Measurements from ENCODE around the gene TREML4. TPM values are rescaled to one million over a fixed set of nuclear protein-coding genes. Genes with fewer than 3 reads are reported as not detected.

TREML4 gene, protein sequence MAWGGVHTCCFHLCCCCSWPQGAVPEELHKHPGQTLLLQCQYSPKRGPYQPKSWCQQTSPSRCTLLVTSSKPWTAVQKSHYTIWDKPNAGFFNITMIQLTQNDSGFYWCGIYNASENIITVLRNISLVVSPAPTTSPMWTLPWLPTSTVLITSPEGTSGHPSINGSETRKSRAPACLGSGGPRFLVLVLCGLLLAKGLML
- not detected in 2 replicates for total RNA-seq

GRCh38 chr6:41228096-41228495 lies at the start of gene TREML4:
Gene TREML4, plus strand, starts transcription at chr6:41228349. Its CDS starts 79 bp downstream, at chr6:41228428.

DNA sequence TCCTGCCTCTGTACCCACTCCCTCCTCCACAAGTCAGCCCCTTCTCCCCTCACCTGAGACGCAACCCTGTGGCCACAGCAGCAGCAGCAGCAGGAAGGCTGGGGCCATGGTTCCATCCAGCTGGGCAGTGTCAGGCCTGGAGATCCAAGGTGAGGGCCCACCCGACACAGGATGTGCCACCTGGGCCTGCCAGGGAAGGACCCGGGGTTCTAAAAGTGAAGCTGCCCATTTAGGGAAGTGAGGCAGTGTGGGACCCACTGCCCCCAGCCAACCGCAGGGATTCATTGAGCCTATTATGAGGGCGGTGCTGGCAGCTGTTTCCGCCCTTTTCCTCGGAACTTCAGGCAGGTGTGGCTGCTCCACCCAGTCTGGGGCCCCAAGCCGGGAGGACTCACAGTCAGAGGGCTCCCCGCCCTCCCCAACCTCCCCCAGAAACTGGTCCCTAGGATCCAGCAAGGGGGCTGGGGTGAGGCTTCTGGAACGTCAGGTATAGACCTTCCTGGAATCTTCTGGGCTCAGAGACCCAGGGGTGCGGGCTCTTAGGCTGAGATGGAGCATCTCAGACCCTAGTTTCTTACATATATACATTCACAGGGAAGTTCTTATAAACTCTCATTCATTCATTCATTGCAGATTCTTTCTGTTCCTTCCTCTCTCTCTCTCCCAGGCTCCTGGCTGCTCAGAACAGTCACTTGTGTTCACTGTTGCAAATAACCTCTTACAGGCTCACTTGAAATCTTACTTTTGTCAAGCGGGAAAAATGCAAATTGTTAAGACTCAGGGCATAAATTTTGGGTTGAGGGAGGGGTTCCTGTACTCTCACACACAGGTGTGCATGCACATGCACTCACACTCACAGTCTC lies 27.0 kb upstream of the TREML4 start, which contains the start of gene TREML2:
TSS of gene TREML2 (minus strand) at position 249 of the 863 bp plus-strand sequence. CDS start at position 108, 141 bp downstream.

GRCh38 chr6:41286544-41287346 lies 58.6 kb downstream of the TREML4 start, which contains the start of gene TREM1:
Gene TREM1, minus strand, starts transcription at chr6:41286682. Its CDS starts 27 bp downstream, at chr6:41286655.

Other genes with a start within 250 kb of the TREML4 start
- gene UNC5CL, start 189.1 kb upstream of the TREML4 start, total RNA-seq, result under 0.01 TPM in 1 of 2 replicates, not detected in the other
- gene TSPO2, start 185.9 kb upstream of the TREML4 start, total RNA-seq, result not detected in 2 replicates
- gene APOBEC2, start 175.1 kb upstream of the TREML4 start, total RNA-seq, result not detected in 2 replicates
- gene OARD1, start 156.0 kb upstream of the TREML4 start, total RNA-seq, result 9.6 and 13.6 TPM in 2 replicates
- gene NFYA, start 155.4 kb upstream of the TREML4 start, total RNA-seq, result 12.6 and 14.8 TPM in 2 replicates
- not detected in 2 replicates for gene TREML1, start 74.0 kb upstream of the TREML4 start, total RNA-seq
- gene TREM2, start 65.2 kb upstream of the TREML4 start, total RNA-seq, result not detected in 2 replicates
- gene TREML2, start 27.2 kb upstream of the TREML4 start, total RNA-seq, result not detected in 2 replicates
- 0.19 and 0.66 TPM in 2 replicates for gene TREM1, start 58.3 kb downstream of the TREML4 start, total RNA-seq
- not detected in 2 replicates for gene NCR2, start 107.3 kb downstream of the TREML4 start, total RNA-seq

Data from aortic smooth muscle cell (primary cell).